Natural killer cell (primary cell): Measurements from ENCODE around the gene CD68. TPM values are rescaled to one million over a fixed set of nuclear protein-coding genes. Genes with fewer than 3 reads are reported as not detected.

Source experiments
- ATAC-seq, 3 donors: fragments of 150-1000 bp in 2 of 3; fragments of 200-7000 bp in 1 of 3; cut with Tn5 transposase; 1 replicate in 1 of 3; 2 replicates in 2 of 3; pipeline ENCODE4 v1.10.0; 2021; ENCODE audit warnings: mild to moderate bottlenecking in 2 of 3, moderate library complexity in 2 of 3
- DNase-seq, 2 donors: peaks; one replicate each; pipeline versions ENCODE4 v3.0.0 to v3.0.0-alpha.2; 2013 to 2021; ENCODE audit warnings: mixed read lengths in 1 of 2
- H3K27ac ChIP-seq: one replicate; pipeline ENCODE4 v1.5.1; 2013; ENCODE audit warnings: mild to moderate bottlenecking, low read length
- H3K27me3 ChIP-seq: one replicate; pipeline ENCODE4 v1.6.1; 2013; ENCODE audit warnings: low read length; ENCODE audit not compliant: control insufficient read depth, insufficient read depth
- H3K36me3 ChIP-seq: one replicate; pipeline ENCODE4 v1.6.1; 2013; ENCODE audit warnings: low read length; ENCODE audit not compliant: control insufficient read depth, insufficient read depth
- H3K4me1 ChIP-seq: one replicate; pipeline ENCODE4 v1.6.1; 2013; ENCODE audit warnings: low read length; ENCODE audit not compliant: control insufficient read depth, insufficient read depth
- H3K4me3 ChIP-seq: one replicate; pipeline ENCODE4 v1.5.1; 2013; ENCODE audit warnings: low read length
- H3K9me3 ChIP-seq: one replicate; pipeline ENCODE4 v1.6.1; 2013; ENCODE audit warnings: low read length; ENCODE audit not compliant: control insufficient read depth, insufficient read depth
- H3K27ac Mint-ChIP-seq, 2 donors: one replicate each; pipeline ENCODE4 v1.8.0; 2022; ENCODE audit warnings: mild to moderate bottlenecking in 2 of 2, mixed read lengths in 2 of 2, moderate library complexity in 1 of 2
- H3K27me3 Mint-ChIP-seq, 2 donors: one replicate each; pipeline ENCODE4 v1.8.0; 2022; ENCODE audit warnings: low read depth in 2 of 2, mixed read lengths in 2 of 2
- H3K36me3 Mint-ChIP-seq: one replicate; pipeline ENCODE4 v1.8.0; 2022; ENCODE audit warnings: mixed read lengths
- H3K4me1 Mint-ChIP-seq, 2 donors: one replicate each; pipeline ENCODE4 v1.8.0; 2022; ENCODE audit warnings: mixed read lengths in 2 of 2
- H3K4me3 Mint-ChIP-seq: one replicate; pipeline ENCODE4 v1.8.0; 2022; ENCODE audit warnings: mild to moderate bottlenecking, moderate library complexity, mixed read lengths
- H3K9me3 Mint-ChIP-seq, 2 donors: one replicate each; pipeline ENCODE4 v1.8.0; 2022; ENCODE audit warnings: mixed read lengths in 2 of 2
- WGBS: methylation state at CpG from one replicate; pipeline ENCODE4 v1.1.7; 2013; ENCODE audit warnings: missing lambda C conversion rate; ENCODE audit not compliant: insufficient coverage; 5-methylcytosine and 5-hydroxymethylcytosine counted together
- intact Hi-C: fragments of 100-400 bp; cut with micrococcal nuclease; formaldehyde crosslinking; loops from one replicate; pipeline ENCODE4 v1.14.2; 2022
- total RNA-seq, 4 donors: library from RNA; stranded (reverse); fragments of 120-200 nt in 1 of 4; gene quantifications; one replicate each; pipeline versions ENCODE4 v1.2.3 to v1.2.4, GENCODE V29; 2013 to 2022
- TF ChIP-seq, protein P1 (sequence below): fragments of 200-600 bp; IDR thresholded peaks from one replicate; pipeline ENCODE4 v1.8.0; 2022; ENCODE audit warnings: antibody characterized with exemption

Gene CD68
- total RNA-seq, 3 donors from 2014 or later (not counting 1 experiment from before 2014, with no cell fraction given), result 1.4 to 24.7 (median 13.0) TPM

DNA sequence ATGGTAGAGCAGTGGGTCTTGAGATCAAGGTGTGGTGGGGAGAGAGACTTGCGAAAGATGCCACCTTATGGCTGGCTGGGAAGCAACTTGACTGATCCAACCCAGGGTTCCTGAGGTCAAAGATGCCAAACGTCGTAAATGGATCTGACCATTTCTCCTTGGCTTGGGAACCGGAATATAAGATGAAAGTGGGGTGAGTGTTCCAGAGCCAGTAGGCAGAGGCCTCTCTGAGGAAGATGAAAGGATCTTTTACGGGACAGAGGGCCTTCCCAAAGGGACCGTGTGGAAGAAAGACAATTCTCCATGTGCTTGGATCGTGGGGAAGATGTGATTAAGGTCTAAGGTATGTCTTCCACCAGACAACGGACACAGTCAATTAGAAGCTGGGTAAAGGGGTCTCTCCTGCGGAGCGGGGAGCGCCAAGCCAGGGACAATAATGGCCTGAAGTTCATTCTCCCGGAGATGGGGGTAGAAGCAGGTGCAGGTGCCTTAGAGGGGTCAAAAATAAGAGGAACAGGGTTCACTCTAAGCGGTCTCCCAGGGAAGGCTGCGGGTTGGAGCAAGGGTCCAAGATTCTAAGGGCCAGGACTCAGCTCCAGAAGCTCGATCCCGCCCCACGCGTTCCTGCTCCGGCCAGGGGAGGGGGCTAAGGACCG is 34.5 kb downstream of the CD68 start:
- Histone ChIP-seq H3K4me3 (peak overlapping the region; percentile 79), H3K36me3 (no peaks in the 10 kb centered on the region), H3K27ac (peak overlapping the region; percentile 72), H3K9me3 (no peaks in the 10 kb centered on the region), H3K4me1 (peaks cover 17% of the 10 kb centered on the region), H3K27me3 (no peaks in the 10 kb centered on the region)
- DNase-seq (peak in 1 of 2 donors; percentile 33), ATAC-seq (no peak)
- H3K4me3 Mint-ChIP-seq, result peak overlapping the region; percentile 91
- H3K27ac Mint-ChIP-seq, result peak overlapping the region; percentile 94 to 95
- no peaks in the 10 kb centered on the region for H3K27me3 Mint-ChIP-seq
- no peaks in the 10 kb centered on the region for H3K9me3 Mint-ChIP-seq
- peaks cover 29 to 53% of the 10 kb centered on the region in 2 donors for H3K4me1 Mint-ChIP-seq
- WGBS, result 14% methylated on average over 20 of the region's 20 CpGs
- H3K36me3 Mint-ChIP-seq, result no peaks in the 10 kb centered on the region
- intact Hi-C loops, result loop anchor here (2.0 kb wide), 2 partner anchors 41 to 73 kb away; partner anchors contain the start of gene TP53
- TF ChIP-seq, protein P1, sequence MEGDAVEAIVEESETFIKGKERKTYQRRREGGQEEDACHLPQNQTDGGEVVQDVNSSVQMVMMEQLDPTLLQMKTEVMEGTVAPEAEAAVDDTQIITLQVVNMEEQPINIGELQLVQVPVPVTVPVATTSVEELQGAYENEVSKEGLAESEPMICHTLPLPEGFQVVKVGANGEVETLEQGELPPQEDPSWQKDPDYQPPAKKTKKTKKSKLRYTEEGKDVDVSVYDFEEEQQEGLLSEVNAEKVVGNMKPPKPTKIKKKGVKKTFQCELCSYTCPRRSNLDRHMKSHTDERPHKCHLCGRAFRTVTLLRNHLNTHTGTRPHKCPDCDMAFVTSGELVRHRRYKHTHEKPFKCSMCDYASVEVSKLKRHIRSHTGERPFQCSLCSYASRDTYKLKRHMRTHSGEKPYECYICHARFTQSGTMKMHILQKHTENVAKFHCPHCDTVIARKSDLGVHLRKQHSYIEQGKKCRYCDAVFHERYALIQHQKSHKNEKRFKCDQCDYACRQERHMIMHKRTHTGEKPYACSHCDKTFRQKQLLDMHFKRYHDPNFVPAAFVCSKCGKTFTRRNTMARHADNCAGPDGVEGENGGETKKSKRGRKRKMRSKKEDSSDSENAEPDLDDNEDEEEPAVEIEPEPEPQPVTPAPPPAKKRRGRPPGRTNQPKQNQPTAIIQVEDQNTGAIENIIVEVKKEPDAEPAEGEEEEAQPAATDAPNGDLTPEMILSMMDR, result no peak

DNA sequence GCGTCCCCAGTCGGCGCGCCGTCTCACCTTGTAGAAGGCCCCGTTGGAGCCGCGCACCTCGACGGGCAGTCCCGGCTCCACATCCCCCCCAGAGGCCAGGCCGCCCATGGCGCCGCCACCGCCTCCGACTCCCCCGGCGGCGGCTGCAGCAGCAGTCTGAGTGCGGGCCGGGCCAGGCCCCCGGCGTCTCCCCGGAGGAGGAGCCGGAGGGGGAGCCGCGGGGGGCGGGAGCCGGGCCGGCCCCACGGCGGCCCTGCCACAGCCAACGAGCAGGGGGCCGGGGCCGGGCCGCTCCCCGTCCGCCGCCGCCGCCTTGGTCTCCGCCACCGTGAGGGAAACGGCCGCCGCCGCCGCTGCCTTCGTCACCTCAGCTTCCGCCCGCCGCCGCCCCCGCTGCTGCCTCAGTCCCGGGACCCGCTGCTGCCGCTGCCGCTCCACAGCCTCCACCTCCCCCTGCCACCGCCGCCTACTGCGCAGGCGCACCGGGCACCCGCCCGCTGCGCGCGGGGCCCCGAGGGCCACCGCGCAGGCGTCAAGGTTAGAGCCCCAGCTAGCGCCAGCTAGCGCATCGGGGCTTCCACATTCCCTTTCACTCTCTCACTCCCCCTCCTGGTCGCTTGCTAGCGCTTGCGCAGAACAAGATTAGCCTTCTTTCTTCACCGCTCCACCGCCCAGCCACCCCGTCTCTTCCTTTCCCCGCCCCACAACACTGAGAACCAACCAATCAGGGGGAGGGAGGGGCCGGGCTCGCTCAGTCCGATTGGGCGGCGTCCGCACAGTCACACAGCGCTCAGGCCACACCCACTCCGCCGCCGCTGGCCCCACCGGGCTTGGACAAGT is 35.2 kb downstream of the CD68 start, which contains the start of gene FXR2:
Gene FXR2, minus strand, starts transcription at position 473 of the 840 bp plus-strand sequence. Its CDS starts 365 bp downstream, at position 108.
- H3K36me3 ChIP-seq, result no peaks in the 10 kb centered on the region
- H3K4me1 Mint-ChIP-seq, result peaks cover 29 to 48% of the 10 kb centered on the region in 2 donors
- peak within 1 kb of the TSS; percentile 96 for H3K4me3 Mint-ChIP-seq
- H3K27me3 ChIP-seq, result no peaks in the 10 kb centered on the region
- H3K9me3 Mint-ChIP-seq, result no peaks in the 10 kb centered on the region
- DNase-seq (peak; percentile 95 to 99), ATAC-seq (peak; percentile 86 to 95 (median 87))
- peak within 1 kb of the TSS; percentile 79 for H3K4me3 ChIP-seq
- peaks cover 17% of the 10 kb centered on the region for H3K4me1 ChIP-seq
- H3K27ac Mint-ChIP-seq, result peak within 1 kb of the TSS; percentile 94 to 95
- H3K9me3 ChIP-seq, result no peaks in the 10 kb centered on the region
- intact Hi-C loops, result loop anchor here (2.0 kb wide), 2 partner anchors 42 to 72 kb away; partner anchors contain the start of gene TP53
- WGBS, result under 1% methylated on average over 93 of the region's 93 CpGs
- H3K27ac ChIP-seq, result peak within 1 kb of the TSS; percentile 72
- H3K36me3 Mint-ChIP-seq, result no peaks in the 10 kb centered on the region
- H3K27me3 Mint-ChIP-seq, result no peaks in the 10 kb centered on the region
- TF ChIP-seq, protein P1, result peak; percentile 51

DNA sequence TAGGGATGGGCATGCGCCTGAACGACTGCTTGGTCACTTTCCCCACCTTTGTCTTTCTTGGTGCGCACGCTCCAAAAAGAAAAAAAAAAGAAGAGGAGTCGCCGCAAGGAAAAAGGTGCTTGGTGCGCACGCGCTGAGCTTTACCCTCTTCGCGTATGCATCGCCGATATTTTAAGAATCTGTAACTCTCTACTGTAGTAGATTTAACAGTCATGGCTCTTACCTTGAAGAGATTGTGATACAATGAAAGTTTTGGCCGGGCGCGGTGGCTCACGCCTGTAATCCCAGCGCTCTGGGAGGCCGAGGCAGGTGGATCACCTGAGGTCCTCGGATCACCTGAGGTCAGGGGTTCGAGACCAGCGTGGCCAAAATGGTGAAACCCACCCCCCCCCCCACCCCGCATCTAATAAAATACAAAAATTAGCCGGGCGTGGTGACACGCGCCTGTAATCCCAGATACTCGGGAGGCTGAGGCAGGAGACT is 35.9 kb downstream of the CD68 start:
- Histone ChIP-seq H3K4me1 (peaks cover 17% of the 10 kb centered on the region), H3K36me3 (no peaks in the 10 kb centered on the region), H3K27ac (peak overlapping the region; percentile 71), H3K4me3 (peak overlapping the region; percentile 64), H3K9me3 (no peaks in the 10 kb centered on the region), H3K27me3 (no peaks in the 10 kb centered on the region)
- Mint-ChIP-seq H3K36me3 (no peaks in the 10 kb centered on the region), H3K9me3 (no peaks in the 10 kb centered on the region), H3K4me1 (peaks cover 29 to 44% of the 10 kb centered on the region in 2 donors), H3K27ac (peak overlapping the region; percentile 90 to 95), H3K27me3 (no peaks in the 10 kb centered on the region), H3K4me3 (peak overlapping the region; percentile 96)
- no peak for DNase-seq
- TF ChIP-seq, protein P1, result no peak
- intact Hi-C loops, result loop anchor here (2.0 kb wide), 2 partner anchors 43 to 71 kb away; partner anchors contain the start of gene TP53
- peak; percentile 12 to 19 (median 14) for ATAC-seq
- WGBS, result 6% methylated on average over 28 of the region's 28 CpGs
